HG03108 (cell line): Measurements from ENCODE around the gene DAP.
"Not testable (repeated sequence)": the region's sequence is repeated elsewhere in the genome, so short reads cannot be mapped to it uniquely, and the experiment has no call there.

Experiments
- ATAC-seq: cut with Tn5 transposase; IDR thresholded peaks from one replicate; pipeline ENCODE4 v1.9.1; 2021; ENCODE audit warnings: moderate library complexity; ENCODE audit not compliant: unreplicated experiment

DAP gene

GRCh38 chr5:10674582-10674981, 86.5 kb downstream of the DAP start:
- ATAC-seq: no peak

- no peak for ATAC-seq
These were observed 86.9 kb downstream of the DAP start for GRCh38 chr5:10674096-10674495.

- ATAC-seq: no peak
These were observed 87.6 kb downstream of the DAP start for GRCh38 chr5:10673407-10673806.

GRCh38 chr5:10673017-10673389, 88.0 kb downstream of the DAP start:
- ATAC-seq: no peak

- no peak for ATAC-seq
These were observed 88.7 kb downstream of the DAP start for GRCh38 chr5:10672146-10673016.

GRCh38 chr5:10671041-10672008, 89.7 kb downstream of the DAP start:
- no peak for ATAC-seq

GRCh38 chr5:10669983-10670382, 91.1 kb downstream of the DAP start:
- ATAC-seq: no peak

GRCh38 chr5:10668697-10669096, 92.3 kb downstream of the DAP start:
- ATAC-seq: no peak

- ATAC-seq: no peak
These were observed 93.5 kb downstream of the DAP start for GRCh38 chr5:10667431-10668057.

GRCh38 chr5:10666531-10667299, 94.3 kb downstream of the DAP start:
- no peak for ATAC-seq

GRCh38 chr5:10665799-10666198, 95.2 kb downstream of the DAP start:
- no peak for ATAC-seq

GRCh38 chr5:10664180-10664769, 96.8 kb downstream of the DAP start:
- ATAC-seq: not testable (repeated sequence)

GRCh38 chr5:10663489-10664179, 97.4 kb downstream of the DAP start:
- ATAC-seq: no peak

- no peak for ATAC-seq
These were observed 98.2 kb downstream of the DAP start for GRCh38 chr5:10662661-10663488.

- no peak for ATAC-seq
These were observed 99.0 kb downstream of the DAP start for GRCh38 chr5:10662083-10662482.

- ATAC-seq: no peak
These were observed 99.6 kb downstream of the DAP start for GRCh38 chr5:10661401-10661800.

- no peak for ATAC-seq
These were observed 100.2 kb downstream of the DAP start for GRCh38 chr5:10660720-10661387.

GRCh38 chr5:10660135-10660534, 100.9 kb downstream of the DAP start:
- ATAC-seq: no peak
